GM19468 (cell line): ENCODE measurements around the gene ZNF10.

Experiments used
- ATAC-seq: cut with Tn5 transposase; IDR thresholded peaks from one replicate; pipeline ENCODE4 v1.9.1; 2021; ENCODE audit warnings: mild to moderate bottlenecking, moderate library complexity, moderate number of reproducible peaks; ENCODE audit not compliant: unreplicated experiment; ENCODE audit errors: extremely low read depth

ZNF10 gene

GRCh38 chr12:133130038-133130807, at the start of gene ZNF10, which contains the start of gene ZNF891:
TSS of gene ZNF10 (plus strand) at chr12:133130627. CDS start at chr12:133144493, 13,866 bp downstream.
TSS of gene ZNF891 (minus strand) at chr12:133130274. CDS start at chr12:133121918, 8,356 bp downstream.
- peak; percentile 95 for ATAC-seq

GRCh38 chr12:133081159-133081780, 49.2 kb upstream of the ZNF10 start:
- no peak for ATAC-seq

GRCh38 chr12:133083345-133083744, 47.1 kb upstream of the ZNF10 start:
- no peak for ATAC-seq

GRCh38 chr12:133105620-133106019, 24.8 kb upstream of the ZNF10 start:
- no peak for ATAC-seq

GRCh38 chr12:133106253-133106652, 24.2 kb upstream of the ZNF10 start:
- ATAC-seq: no peak

- no peak for ATAC-seq
Measured at GRCh38 chr12:133107121-133107520, 23.3 kb upstream of the ZNF10 start.

GRCh38 chr12:133108150-133108549, 22.3 kb upstream of the ZNF10 start:
- no peak for ATAC-seq

GRCh38 chr12:133120385-133121191, 9.8 kb upstream of the ZNF10 start:
- no peak for ATAC-seq

- no peak for ATAC-seq
Measured at GRCh38 chr12:133124674-133125073, 5.8 kb upstream of the ZNF10 start.

- no peak for ATAC-seq
Measured at GRCh38 chr12:133129368-133130037, 924 bp upstream of the ZNF10 start.

GRCh38 chr12:133130808-133131128, 341 bp downstream of the ZNF10 start:
- no peak for ATAC-seq

GRCh38 chr12:133135747-133136146, 5.3 kb downstream of the ZNF10 start:
- ATAC-seq: no peak

- ATAC-seq: no peak
Measured at GRCh38 chr12:133145981-133146380, 15.6 kb downstream of the ZNF10 start.

GRCh38 chr12:133156125-133156690, 25.8 kb downstream of the ZNF10 start:
- ATAC-seq: no peak

GRCh38 chr12:133165776-133166175, 35.3 kb downstream of the ZNF10 start:
- ATAC-seq: no peak

- no peak for ATAC-seq
Measured at GRCh38 chr12:133172491-133172890, 42.1 kb downstream of the ZNF10 start.

- no peak for ATAC-seq
Measured at GRCh38 chr12:133174901-133175300, 44.5 kb downstream of the ZNF10 start.

- no peak for ATAC-seq
Measured at GRCh38 chr12:133180669-133181068, 50.2 kb downstream of the ZNF10 start.

GRCh38 chr12:133181238-133181959, 51.0 kb downstream of the ZNF10 start, which contains the start of gene ZNF268:
TSS of gene ZNF268 (plus strand) at chr12:133181495. CDS start at chr12:133181998, 503 bp downstream.
- ATAC-seq: peak; percentile 76
